HepG2 (cell line): ENCODE results near the gene RAB38.

Experiments
- ATF7 ChIP-seq, 2 experiments: fragments of 450-650 bp in 1 of 2; sonication (generic) in 1 of 2; formaldehyde crosslinking in 1 of 2; IDR thresholded peaks; 2 replicates each; pipeline versions ENCODE4 v1.4.0 to v1.6.1; 2016 to 2020; ENCODE audit warnings: antibody characterized with exemption in 1 of 2, mild to moderate bottlenecking in 1 of 2, missing genetic modification reagents in 1 of 2
- ELF1 ChIP-seq: sonication (generic); formaldehyde crosslinking; IDR thresholded peaks from 2 replicates; pipeline ENCODE4 v1.4.0; 2020; ENCODE audit warnings: missing genetic modification reagents
- JUN ChIP-seq: sonication (generic); formaldehyde crosslinking; IDR thresholded peaks from 2 replicates; pipeline ENCODE4 v1.4.0; 2020; ENCODE audit warnings: mild to moderate bottlenecking, missing genetic modification reagents
- NR3C1 ChIP-seq: sonication (generic); formaldehyde crosslinking; IDR thresholded peaks from 2 replicates; pipeline ENCODE4 v1.4.0; 2020; ENCODE audit warnings: missing genetic modification reagents
- RERE ChIP-seq: IDR thresholded peaks from 2 replicates; pipeline ENCODE4 v1.6.1; 2016; ENCODE audit warnings: low read depth, missing genetic modification reagents, missing compliant biosample characterization
- ZNF138 ChIP-seq: sonication (generic); formaldehyde crosslinking; IDR thresholded peaks from 2 replicates; pipeline ENCODE4 v1.5.0; 2020; ENCODE audit warnings: mild to moderate bottlenecking, low read depth, missing genetic modification reagents
- ZNF317 ChIP-seq: sonication (generic); formaldehyde crosslinking; IDR thresholded peaks from 2 replicates; pipeline ENCODE4 v1.5.0; 2020; ENCODE audit warnings: mild to moderate bottlenecking, missing genetic modification reagents
- ZNF704 ChIP-seq: sonication (generic); formaldehyde crosslinking; IDR thresholded peaks from 2 replicates; pipeline ENCODE4 v1.8.1; 2023; ENCODE audit warnings: mild to moderate bottlenecking, inconsistent platforms, moderate library complexity, missing genetic modification reagents, borderline replicate concordance

GRCh38 chr11:88164320-88164719, 10.9 kb downstream of the RAB38 start:
- TF ChIP-seq JUN (CRISPR knock-in tag) (no peak), NR3C1 (no peak), ZNF138 (CRISPR knock-in tag) (no peak), ATF7 (IDR thresholded peaks at IDR 0.05) (no peak), ATF7 (CRISPR knock-in tag; IDR thresholded peaks at IDR 0.05) (no peak), ZNF317 (CRISPR knock-in tag) (no peak), RERE (CRISPR knock-in tag) (no peak), ELF1 (CRISPR knock-in tag) (no peak), ZNF704 (CRISPR knock-in tag) (no peak)
